NOMO-1 treated with dmso at 0.1 percent for 144 hours (cell line): Measurements from ENCODE around the gene TGFB1.
"Not testable (repeated sequence)": the region's sequence is repeated elsewhere in the genome, so short reads cannot be mapped to it uniquely, and the experiment has no call there.

Source experiments
- DNase-seq: peaks from one replicate; lab custom pipeline; 2025; ENCODE audit not compliant: unreplicated experiment; lab: John Stamatoyannopoulos, UW

The TGFB1 gene

DNA sequence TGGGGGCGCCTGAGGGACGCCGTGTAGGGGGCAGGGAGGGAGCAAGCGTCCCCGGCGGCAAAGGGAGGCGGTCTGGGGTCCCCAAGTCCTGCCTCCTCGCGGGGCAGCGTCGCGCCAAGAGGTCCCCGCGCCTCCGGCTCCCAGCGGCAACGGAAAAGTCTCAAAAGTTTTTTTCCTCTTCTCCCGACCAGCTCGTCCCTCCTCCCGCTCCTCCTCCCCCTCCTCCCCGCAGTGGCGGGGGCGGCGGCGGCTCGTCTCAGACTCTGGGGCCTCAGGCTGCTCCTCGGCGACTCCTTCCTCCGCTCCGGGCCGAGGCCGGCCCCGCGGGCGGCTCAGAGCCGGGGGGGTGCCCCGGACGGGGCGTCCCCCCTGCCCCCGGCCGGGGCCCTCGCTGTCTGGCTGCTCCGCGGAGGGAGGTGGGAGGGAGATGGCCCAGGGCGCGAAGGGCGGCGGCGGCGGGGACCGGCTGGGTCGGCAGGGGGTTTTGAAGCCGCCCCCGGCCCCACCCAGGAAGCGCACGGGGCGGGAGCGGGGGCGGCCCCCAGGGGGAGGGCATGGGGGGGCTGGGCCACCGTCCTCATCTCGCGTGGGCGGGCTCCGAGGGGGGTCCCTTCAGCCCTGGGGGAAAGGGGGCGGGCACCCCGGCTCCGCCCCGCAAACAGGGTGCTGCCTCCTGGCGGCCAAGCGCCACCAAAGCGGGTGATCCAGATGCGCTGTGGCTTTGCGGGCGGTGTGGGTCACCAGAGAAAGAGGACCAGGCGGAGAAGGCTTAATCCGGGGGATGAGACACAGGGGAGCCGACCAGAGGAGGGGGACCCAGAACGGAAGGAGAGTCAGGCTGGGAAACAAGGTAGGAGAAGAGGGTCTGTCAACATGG, at the start of gene TGFB1:
TSS of gene TGFB1 (minus strand) at position 457 of the 877 bp plus-strand sequence. CDS start 878 bp downstream, outside the sequence.
- peak; percentile 81 for DNase-seq

DNA sequence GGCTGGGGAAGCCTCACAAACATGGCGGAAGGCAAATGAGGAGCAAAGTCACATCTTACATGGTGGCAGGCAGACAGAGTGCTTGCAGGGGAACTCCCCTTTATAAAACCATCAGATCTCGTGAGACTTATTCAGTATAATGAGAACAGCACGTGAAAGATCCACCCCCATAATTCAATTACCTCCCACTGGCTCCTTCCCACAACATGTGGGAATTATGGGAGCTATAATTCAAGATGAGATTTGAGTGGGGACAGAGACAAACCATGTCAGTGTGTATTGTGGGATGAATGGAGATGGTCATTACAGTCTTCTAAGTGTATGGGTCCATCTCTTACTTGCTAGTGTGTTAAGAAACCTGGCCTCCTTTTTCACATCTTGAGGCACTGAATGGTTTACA, 48.3 kb upstream of the TGFB1 start:
- DNase-seq, result no peak

- DNase-seq, result no peak
These were observed 47.8 kb upstream of the TGFB1 start for GRCh38 chr19:41401483-41401882.

DNA sequence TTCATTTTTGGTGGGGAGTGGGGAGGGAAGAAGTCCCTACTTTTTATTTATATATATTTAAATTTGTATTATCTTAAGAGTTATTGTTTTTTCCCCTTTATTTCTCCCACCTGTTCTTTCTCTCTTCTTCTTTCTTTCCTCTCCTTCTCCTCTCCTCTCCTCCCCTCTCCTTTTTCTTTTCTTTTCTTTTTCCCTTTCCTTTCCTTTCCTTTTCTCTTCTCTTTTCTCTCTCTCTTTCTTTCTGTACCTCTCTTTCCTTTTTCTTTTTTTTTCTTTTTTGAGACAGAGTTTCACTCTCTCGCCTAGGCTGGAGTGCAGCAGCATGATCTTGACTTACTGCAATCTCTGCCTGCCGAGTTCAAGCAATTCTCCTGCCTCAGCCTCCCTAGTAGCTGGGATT, 45.8 kb upstream of the TGFB1 start:
- DNase-seq, result no peak

DNA sequence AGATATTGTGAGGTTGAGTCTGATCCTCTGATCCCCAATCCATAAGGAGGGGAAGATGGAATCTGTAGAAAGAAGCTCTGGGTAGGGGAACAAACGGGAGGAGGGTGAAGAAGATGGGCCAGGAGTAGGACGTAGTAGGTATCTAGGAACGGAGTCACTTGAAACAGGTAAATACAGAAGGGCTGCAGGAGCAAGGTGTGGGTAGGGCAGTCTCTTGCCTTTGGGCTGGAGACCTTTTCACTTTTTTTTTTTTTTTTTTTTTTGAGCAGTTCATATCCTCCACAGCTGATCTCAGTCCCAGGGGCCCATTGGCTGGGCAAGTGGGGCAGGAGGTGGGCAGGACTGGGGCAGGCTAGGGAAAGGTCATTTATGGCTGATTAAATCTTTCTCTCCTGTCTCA, 45.4 kb upstream of the TGFB1 start:
- no peak for DNase-seq

GRCh38 chr19:41398598-41398997, 44.9 kb upstream of the TGFB1 start:
- DNase-seq, result no peak

GRCh38 chr19:41398050-41398418, 44.3 kb upstream of the TGFB1 start:
- no peak for DNase-seq

DNA sequence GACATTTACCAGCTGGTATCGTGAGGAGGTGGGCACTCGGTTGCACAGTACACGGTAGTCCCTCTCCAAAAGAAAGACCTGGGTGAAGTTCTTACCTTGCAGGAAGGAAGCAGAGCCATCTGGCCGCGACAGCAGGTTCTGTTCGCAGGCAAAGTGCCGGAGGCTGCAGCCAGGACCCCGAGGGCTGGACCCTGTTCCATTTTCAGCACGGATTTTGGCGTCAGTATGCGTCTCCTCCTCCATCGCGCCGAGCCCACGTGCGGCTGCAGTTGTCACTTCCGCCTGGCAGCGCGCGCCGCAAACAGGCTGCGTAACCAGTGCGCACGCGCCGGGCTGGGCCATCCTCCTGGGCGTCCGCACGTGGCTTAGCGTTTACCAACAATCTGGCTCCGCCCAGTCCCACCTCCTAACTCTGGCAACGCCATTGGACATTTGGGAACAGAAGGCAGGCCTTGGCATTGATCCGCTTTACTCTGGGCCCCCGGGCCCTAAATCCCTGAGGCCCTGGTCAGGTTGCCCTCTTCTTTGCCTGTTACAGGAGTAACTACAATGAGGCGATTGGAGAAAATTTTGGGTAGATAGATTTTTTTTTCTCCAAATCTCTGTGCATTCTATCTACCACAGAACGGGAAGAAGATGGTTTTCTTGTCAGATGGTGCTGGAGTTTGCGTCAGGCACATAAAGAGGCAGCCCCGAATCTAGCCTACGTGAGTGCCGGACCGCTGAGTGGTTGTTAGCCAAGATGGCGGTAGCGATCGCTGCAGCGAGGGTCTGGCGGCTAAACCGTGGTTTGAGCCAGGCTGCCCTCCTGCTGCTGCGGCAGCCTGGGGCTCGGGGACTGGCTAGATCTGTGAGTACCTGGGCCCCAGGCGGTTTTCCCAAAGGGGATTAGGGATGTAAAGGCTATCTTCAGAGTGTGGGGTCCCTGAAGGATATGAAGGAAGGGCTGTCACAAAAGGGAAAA, 43.6 kb upstream of the TGFB1 start, which contains the start of the genes BCKDHA and EXOSC5:
TSS of gene BCKDHA (plus strand) at position 733 of the 964 bp plus-strand sequence. CDS start at position 743, 10 bp downstream.
TSS of gene EXOSC5 (minus strand) at position 274 of the 964 bp plus-strand sequence. CDS start at position 243, 31 bp downstream.
- peak; percentile 99 for DNase-seq

GRCh38 chr19:41395355-41395754, 41.6 kb upstream of the TGFB1 start:
- no peak for DNase-seq

GRCh38 chr19:41392775-41393174, 39.1 kb upstream of the TGFB1 start:
- DNase-seq, result no peak

- no peak for DNase-seq
These were observed 37.9 kb upstream of the TGFB1 start for GRCh38 chr19:41391618-41392017.

- DNase-seq, result no peak
These were observed 32.7 kb upstream of the TGFB1 start for GRCh38 chr19:41386442-41386841.

DNA sequence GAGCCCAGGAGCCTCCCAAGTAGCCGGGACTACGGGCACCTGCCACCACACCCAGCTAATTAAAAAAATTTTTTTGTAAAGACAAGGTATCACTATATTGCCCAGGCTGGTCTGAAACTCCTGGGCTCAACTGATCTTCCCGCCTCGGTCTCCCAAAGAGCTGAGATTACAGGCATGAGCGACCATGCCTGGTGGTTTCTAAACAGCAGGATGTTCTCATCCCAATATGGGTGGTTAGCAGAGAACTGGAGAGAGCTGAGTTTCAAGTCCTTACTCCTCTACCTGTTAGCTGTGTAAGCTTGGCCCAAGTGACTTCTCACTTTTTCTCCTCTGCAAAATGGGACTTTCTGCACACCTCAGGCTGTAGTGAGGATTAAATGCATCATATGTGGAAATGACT, 30.6 kb upstream of the TGFB1 start:
- DNase-seq, result no peak

GRCh38 chr19:41381536-41381935, 27.8 kb upstream of the TGFB1 start:
- not testable (repeated sequence) for DNase-seq

DNA sequence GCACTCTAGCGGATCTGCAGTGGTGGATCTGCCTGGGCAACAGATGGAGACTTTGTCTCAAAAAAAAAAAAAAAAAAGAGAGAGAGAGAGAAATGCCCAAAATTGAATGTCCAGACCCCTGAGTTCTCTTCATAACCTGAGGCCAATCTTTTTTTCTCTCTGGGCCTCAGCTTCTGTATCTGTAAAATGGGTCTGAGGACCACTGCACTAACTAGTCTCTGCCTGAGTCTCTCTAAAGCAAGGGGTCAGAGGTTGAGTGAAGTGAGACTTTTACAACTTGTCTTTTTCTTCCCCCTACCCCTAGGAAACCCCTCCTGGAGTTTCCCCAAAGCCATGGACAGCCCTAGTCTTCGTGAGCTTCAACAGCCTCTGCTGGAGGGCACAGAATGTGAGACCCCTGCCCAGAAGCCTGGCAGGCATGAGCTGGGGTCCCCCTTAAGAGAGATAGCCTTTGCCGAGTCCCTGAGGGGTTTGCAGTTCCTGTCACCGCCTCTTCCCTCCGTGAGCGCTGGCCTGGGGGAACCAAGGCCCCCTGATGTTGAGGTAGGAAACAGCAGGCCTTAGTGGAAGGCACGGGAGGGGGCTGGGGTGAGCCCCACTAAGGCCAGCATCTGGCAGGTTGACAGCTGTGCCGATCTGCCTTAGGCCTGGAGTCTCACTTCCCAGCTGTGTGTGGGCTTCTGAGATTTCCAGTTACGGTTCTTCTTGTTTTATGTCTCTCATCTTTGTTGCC, 24.4 kb upstream of the TGFB1 start:
- DNase-seq, result no peak

DNA sequence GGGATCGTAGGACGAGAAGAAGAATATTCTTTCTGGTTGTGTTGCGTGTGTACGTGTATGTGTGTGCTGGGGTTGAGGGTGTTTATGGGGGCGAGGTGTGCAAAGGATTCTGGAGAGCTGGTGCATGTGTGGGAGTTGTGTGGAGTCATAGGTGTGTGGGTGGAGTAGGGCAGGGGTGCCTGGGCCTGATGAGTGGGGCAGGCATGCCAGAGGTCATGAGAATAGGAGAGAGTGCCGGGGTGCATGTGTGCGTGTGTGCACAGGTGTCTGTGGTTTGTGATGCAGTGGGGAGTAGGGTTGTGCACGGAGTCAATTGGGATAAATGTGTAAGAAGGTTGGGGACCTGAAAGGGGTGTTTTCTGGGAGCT, 23.3 kb upstream of the TGFB1 start:
- no peak for DNase-seq

- no peak for DNase-seq
These were observed 22.7 kb upstream of the TGFB1 start, which contains the start of gene TMEM91 for GRCh38 chr19:41376241-41376997. Gene TMEM91 (plus strand): TSS chr19:41376533. CDS start chr19:41378310, 1,777 bp downstream.

DNA sequence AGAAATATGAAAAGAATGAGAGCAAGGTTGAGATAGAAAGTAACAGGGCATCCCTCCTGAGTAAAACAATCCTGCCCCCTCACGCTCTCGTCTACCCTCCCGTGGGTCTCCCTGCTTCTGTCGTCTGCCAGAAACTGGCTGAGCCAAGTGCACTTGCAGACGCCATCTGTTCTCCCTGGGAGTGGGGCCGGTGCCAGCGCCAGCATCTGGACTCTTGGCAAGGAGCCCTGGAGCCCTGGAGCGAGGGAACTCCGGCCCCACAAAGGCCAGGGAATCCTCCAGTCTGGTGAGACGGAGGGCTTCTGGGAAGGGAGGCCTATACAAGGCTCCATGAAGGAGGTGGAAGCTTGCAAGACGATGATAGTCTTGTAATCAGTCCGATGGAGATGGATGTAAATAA, 20.3 kb upstream of the TGFB1 start:
- DNase-seq, result no peak

DNA sequence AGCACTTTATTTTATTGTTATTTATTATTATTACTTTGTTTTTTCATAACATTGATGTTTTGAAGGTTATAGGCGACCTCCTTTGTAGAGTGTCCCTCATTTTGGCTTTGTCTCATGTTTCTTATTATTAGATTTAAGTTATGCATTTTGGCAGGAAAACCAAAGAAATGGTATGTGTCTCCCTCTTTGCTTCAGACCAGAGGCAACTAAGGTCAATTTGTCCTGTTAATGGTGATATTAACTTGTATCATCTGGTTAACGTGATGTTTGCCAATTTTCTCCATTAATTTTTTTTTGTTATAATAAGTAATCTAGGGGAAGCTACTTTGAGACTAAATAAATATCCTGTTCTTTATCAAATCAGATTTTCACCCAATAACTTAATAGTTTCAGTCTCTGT, 18.8 kb upstream of the TGFB1 start:
- DNase-seq, result no peak

GRCh38 chr19:41371541-41371940, 17.8 kb upstream of the TGFB1 start:
- DNase-seq, result no peak
